GM23338 (cell line): ENCODE results near the gene GPAT2. TPM values are rescaled to one million over a fixed set of nuclear protein-coding genes. Genes with fewer than 3 reads are reported as not detected.

Experiments
- ATAC-seq: fragments of 200-7000 bp; cut with Tn5 transposase; 3 replicates; pipeline ENCODE4 v1.9.1; 2020
- DNase-seq: peaks from one replicate; pipeline ENCODE4 v3.0.0-alpha.2; 2015; ENCODE audit warnings: low spot score
- H2AFZ ChIP-seq: fragments of 200-600 bp; sonication (generic); 2 replicates; pipeline ENCODE4 v1.8.0; 2016; ENCODE audit warnings: antibody characterized with exemption, mild to moderate bottlenecking, moderate library complexity
- H3F3A ChIP-seq: fragments of 200-600 bp; sonication (generic); replicated peaks from 2 replicates; pipeline ENCODE4 v1.8.0; 2017; ENCODE audit warnings: antibody characterized with exemption, mixed run types, low read depth
- H3K27ac ChIP-seq: fragments of 200-600 bp; sonication (generic); 2 replicates; pipeline ENCODE4 v1.6.1; 2016; ENCODE audit warnings: low read depth
- H3K27me3 ChIP-seq: fragments of 200-600 bp; sonication (generic); 2 replicates; pipeline ENCODE4 v1.8.0; 2016; ENCODE audit warnings: mild to moderate bottlenecking, mixed run types, moderate library complexity; ENCODE audit not compliant: insufficient read depth
- H3K36me3 ChIP-seq: fragments of 200-600 bp; sonication (generic); 2 replicates; pipeline ENCODE4 v1.8.0; 2016; ENCODE audit warnings: mild to moderate bottlenecking; ENCODE audit not compliant: insufficient read depth
- H3K4me1 ChIP-seq: fragments of 200-600 bp; sonication (generic); 2 replicates; pipeline ENCODE4 v1.8.0; 2016; ENCODE audit warnings: mild to moderate bottlenecking, moderate library complexity; ENCODE audit not compliant: insufficient read depth
- H3K4me2 ChIP-seq: fragments of 200-600 bp; sonication (generic); 2 replicates; pipeline ENCODE4 v1.7.1; 2017; ENCODE audit warnings: mixed run types
- H3K4me3 ChIP-seq: fragments of 200-600 bp; sonication (generic); 2 replicates; pipeline ENCODE4 v1.6.1; 2016; ENCODE audit warnings: mixed run types
- H3K79me2 ChIP-seq: fragments of 200-600 bp; sonication (generic); replicated peaks from 2 replicates; pipeline ENCODE4 v1.8.0; 2017; ENCODE audit warnings: mild to moderate bottlenecking; ENCODE audit not compliant: insufficient read depth
- H3K9me2 ChIP-seq: fragments of 200-600 bp; sonication (generic); 2 replicates; pipeline ENCODE4 v1.8.0; 2017; ENCODE audit not compliant: insufficient read depth
- H4K20me1 ChIP-seq: fragments of 200-600 bp; sonication (generic); replicated peaks from 2 replicates; pipeline ENCODE4 v1.8.0; 2017; ENCODE audit warnings: mild to moderate bottlenecking; ENCODE audit not compliant: insufficient read depth
- H3K27ac Mint-ChIP-seq: 2 replicates; pipeline ENCODE4 v1.8.0; 2020; ENCODE audit warnings: inconsistent platforms, mild to moderate bottlenecking, moderate library complexity, mixed read lengths
- H3K27me3 Mint-ChIP-seq: 3 replicates; pipeline ENCODE4 v1.8.0; 2022; ENCODE audit warnings: low read depth, mild to moderate bottlenecking, moderate library complexity, mixed read lengths, inconsistent platforms; ENCODE audit not compliant: insufficient read depth, poor library complexity
- H3K36me3 Mint-ChIP-seq: 3 replicates; pipeline ENCODE4 v1.8.0; 2021; ENCODE audit warnings: low read depth, mild to moderate bottlenecking, inconsistent platforms, moderate library complexity, mixed read lengths
- H3K4me1 Mint-ChIP-seq: 3 replicates; pipeline ENCODE4 v1.8.0; 2020; ENCODE audit warnings: mild to moderate bottlenecking, inconsistent platforms, mixed read lengths
- H3K4me3 Mint-ChIP-seq: 3 replicates; pipeline ENCODE4 v1.8.0; 2021; ENCODE audit warnings: moderate library complexity, mild to moderate bottlenecking, inconsistent platforms, mixed read lengths
- H3K9me3 Mint-ChIP-seq: 3 replicates; pipeline ENCODE4 v1.8.0; 2020; ENCODE audit warnings: moderate library complexity, mild to moderate bottlenecking, inconsistent platforms, mixed read lengths
- CREB1 ChIP-seq: fragments of 250-450 bp; sonication (Bioruptor Pico); IDR thresholded peaks from 2 replicates; pipeline ENCODE4 v1.5.0; 2020; ENCODE audit warnings: low read depth, mild to moderate bottlenecking, moderate library complexity
- EZH2 ChIP-seq: fragments of 200-600 bp; sonication (generic); IDR thresholded peaks from one replicate; pipeline ENCODE4 v1.8.0; 2017; ENCODE audit warnings: antibody characterized with exemption, mild to moderate bottlenecking, low read depth; ENCODE audit not compliant: unreplicated experiment
- EZH2phosphoT487 ChIP-seq: fragments of 200-600 bp; sonication (generic); IDR thresholded peaks from one replicate; pipeline ENCODE4 v1.8.1; 2018; ENCODE audit warnings: antibody characterized with exemption; ENCODE audit not compliant: unreplicated experiment
- JUNB ChIP-seq: IDR thresholded peaks from one replicate; pipeline ENCODE4 v1.6.1; 2016; ENCODE audit warnings: antibody characterized with exemption; ENCODE audit not compliant: unreplicated experiment
- POLR2AphosphoS5 ChIP-seq: IDR thresholded peaks from 2 replicates; pipeline ENCODE4 v1.6.1; 2016; ENCODE audit warnings: antibody characterized with exemption, low read depth
- STAT1 ChIP-seq: IDR thresholded peaks from one replicate; pipeline ENCODE4 v1.6.1; 2016; ENCODE audit warnings: antibody characterized with exemption; ENCODE audit not compliant: unreplicated experiment
- ZNF114 ChIP-seq: fragments of 250-450 bp; sonication (Bioruptor Pico); IDR thresholded peaks from 2 replicates; pipeline ENCODE4 v1.5.0; 2020; ENCODE audit warnings: mild to moderate bottlenecking, moderate library complexity
- ZNF331 ChIP-seq: fragments of 250-450 bp; sonication (Bioruptor Pico); IDR thresholded peaks from 2 replicates; pipeline ENCODE4 v1.5.0; 2020; ENCODE audit warnings: low read depth, mild to moderate bottlenecking, moderate library complexity
- polyA plus RNA-seq: library from polyadenylated mRNA; unstranded; fragments of >200 nt; fragmentation: Nextera tagmentation; extraction: Ambion mirVana; gene quantifications from 2 replicates; pipeline ENCODE4 v1.2.1, GENCODE V29; 2016
- total RNA-seq: library from RNA; depleted of rRNA; stranded (reverse); fragments of >200 nt; shearing (Covaris generic); gene quantifications from 2 replicates; pipeline ENCODE4 v1.2.3, GENCODE V29; 2014
- TF ChIP-seq, protein P1 (sequence below): IDR thresholded peaks from one replicate; pipeline ENCODE4 v1.6.1; 2018; ENCODE audit warnings: antibody characterized with exemption; ENCODE audit not compliant: unreplicated experiment
- TF ChIP-seq, protein P2 (sequence below): IDR thresholded peaks from 2 replicates; pipeline ENCODE4 v1.6.1; 2016; ENCODE audit warnings: antibody characterized with exemption
- TF ChIP-seq, protein P3 (sequence below), 2 experiments: fragments of 200-600 bp in 1 of 2; sonication (generic) in 1 of 2; conservative IDR thresholded peaks; 2 replicates each; pipeline versions ENCODE4 v1.5.1 to v1.6.1; 2016 to 2017; ENCODE audit warnings: antibody characterized with exemption in 2 of 2, low read depth in 2 of 2, mild to moderate bottlenecking in 2 of 2, moderate library complexity in 1 of 2
- TF ChIP-seq, protein P4 (sequence below): fragments of 250-450 bp; sonication (Bioruptor Pico); IDR thresholded peaks from 2 replicates; pipeline ENCODE4 v1.5.0; 2020; ENCODE audit warnings: mild to moderate bottlenecking, moderate library complexity

GPAT2 gene
- total and polyA plus RNA-seq, 2 experiments from 2014 or later, result 1.6 to 2.2 TPM

DNA sequence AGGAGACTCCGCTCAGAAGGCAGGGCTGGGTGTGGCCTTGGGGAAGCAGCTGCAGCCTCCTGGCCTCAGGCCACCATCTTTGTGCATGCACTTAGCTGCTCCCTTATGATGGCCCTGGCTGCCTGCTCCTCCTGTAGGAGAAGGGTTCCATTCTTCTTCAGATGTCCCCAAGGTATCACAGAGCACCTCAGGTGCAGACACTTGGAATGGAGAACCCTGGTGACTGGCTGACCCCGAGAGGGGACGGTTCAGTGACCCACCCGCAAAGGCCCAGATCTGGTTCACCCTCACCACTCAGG lies 9.6 kb downstream of the GPAT2 start:
- H3K27me3 Mint-ChIP-seq, result peaks cover 12% of the 10 kb centered on the region
- no peaks in the 10 kb centered on the region for H3K79me2 ChIP-seq

More for the DNA sequence above, 9.6 kb downstream of the GPAT2 start:
- no peak overlapping the region for H3K27ac ChIP-seq
- no peaks in the 10 kb centered on the region for H3K27me3 ChIP-seq
- no peaks in the 10 kb centered on the region for H3F3A ChIP-seq
- no peaks in the 10 kb centered on the region for H3K36me3 ChIP-seq
- Mint-ChIP-seq H3K4me1 (0 out of 3 replicates have a peak, but pooled peaks cover 2% of the 10 kb centered on the region), H3K27ac (no peak overlapping the region), H3K36me3 (no peaks in the 10 kb centered on the region; the same call in 2 of the 3 replicates), H3K9me3 (no peaks in the 10 kb centered on the region), H3K4me3 (no peak overlapping the region)
- H3K4me1 ChIP-seq, result no peaks in the 10 kb centered on the region
- no peaks in the 10 kb centered on the region for H3K9me2 ChIP-seq
- TF ChIP-seq, protein P1, sequence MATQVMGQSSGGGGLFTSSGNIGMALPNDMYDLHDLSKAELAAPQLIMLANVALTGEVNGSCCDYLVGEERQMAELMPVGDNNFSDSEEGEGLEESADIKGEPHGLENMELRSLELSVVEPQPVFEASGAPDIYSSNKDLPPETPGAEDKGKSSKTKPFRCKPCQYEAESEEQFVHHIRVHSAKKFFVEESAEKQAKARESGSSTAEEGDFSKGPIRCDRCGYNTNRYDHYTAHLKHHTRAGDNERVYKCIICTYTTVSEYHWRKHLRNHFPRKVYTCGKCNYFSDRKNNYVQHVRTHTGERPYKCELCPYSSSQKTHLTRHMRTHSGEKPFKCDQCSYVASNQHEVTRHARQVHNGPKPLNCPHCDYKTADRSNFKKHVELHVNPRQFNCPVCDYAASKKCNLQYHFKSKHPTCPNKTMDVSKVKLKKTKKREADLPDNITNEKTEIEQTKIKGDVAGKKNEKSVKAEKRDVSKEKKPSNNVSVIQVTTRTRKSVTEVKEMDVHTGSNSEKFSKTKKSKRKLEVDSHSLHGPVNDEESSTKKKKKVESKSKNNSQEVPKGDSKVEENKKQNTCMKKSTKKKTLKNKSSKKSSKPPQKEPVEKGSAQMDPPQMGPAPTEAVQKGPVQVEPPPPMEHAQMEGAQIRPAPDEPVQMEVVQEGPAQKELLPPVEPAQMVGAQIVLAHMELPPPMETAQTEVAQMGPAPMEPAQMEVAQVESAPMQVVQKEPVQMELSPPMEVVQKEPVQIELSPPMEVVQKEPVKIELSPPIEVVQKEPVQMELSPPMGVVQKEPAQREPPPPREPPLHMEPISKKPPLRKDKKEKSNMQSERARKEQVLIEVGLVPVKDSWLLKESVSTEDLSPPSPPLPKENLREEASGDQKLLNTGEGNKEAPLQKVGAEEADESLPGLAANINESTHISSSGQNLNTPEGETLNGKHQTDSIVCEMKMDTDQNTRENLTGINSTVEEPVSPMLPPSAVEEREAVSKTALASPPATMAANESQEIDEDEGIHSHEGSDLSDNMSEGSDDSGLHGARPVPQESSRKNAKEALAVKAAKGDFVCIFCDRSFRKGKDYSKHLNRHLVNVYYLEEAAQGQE, result no peak
- no peak for TF ChIP-seq POLR2AphosphoS5
- no peak for TF ChIP-seq CREB1 (CRISPR knock-in tag)
- TF ChIP-seq ZNF114 (CRISPR knock-in tag), result no peak
- no peak for TF ChIP-seq EZH2phosphoT487
- TF ChIP-seq, protein P2, sequence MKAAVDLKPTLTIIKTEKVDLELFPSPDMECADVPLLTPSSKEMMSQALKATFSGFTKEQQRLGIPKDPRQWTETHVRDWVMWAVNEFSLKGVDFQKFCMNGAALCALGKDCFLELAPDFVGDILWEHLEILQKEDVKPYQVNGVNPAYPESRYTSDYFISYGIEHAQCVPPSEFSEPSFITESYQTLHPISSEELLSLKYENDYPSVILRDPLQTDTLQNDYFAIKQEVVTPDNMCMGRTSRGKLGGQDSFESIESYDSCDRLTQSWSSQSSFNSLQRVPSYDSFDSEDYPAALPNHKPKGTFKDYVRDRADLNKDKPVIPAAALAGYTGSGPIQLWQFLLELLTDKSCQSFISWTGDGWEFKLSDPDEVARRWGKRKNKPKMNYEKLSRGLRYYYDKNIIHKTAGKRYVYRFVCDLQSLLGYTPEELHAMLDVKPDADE, result no peak
- TF ChIP-seq, protein P3, sequence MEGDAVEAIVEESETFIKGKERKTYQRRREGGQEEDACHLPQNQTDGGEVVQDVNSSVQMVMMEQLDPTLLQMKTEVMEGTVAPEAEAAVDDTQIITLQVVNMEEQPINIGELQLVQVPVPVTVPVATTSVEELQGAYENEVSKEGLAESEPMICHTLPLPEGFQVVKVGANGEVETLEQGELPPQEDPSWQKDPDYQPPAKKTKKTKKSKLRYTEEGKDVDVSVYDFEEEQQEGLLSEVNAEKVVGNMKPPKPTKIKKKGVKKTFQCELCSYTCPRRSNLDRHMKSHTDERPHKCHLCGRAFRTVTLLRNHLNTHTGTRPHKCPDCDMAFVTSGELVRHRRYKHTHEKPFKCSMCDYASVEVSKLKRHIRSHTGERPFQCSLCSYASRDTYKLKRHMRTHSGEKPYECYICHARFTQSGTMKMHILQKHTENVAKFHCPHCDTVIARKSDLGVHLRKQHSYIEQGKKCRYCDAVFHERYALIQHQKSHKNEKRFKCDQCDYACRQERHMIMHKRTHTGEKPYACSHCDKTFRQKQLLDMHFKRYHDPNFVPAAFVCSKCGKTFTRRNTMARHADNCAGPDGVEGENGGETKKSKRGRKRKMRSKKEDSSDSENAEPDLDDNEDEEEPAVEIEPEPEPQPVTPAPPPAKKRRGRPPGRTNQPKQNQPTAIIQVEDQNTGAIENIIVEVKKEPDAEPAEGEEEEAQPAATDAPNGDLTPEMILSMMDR (conservative IDR thresholded peaks at IDR 0.05; ENCODE audit: low read depth in 2 of 2), result no peak
- no peak for TF ChIP-seq EZH2
- TF ChIP-seq JUNB, result no peak
- no peak for TF ChIP-seq STAT1
- TF ChIP-seq, protein P4, sequence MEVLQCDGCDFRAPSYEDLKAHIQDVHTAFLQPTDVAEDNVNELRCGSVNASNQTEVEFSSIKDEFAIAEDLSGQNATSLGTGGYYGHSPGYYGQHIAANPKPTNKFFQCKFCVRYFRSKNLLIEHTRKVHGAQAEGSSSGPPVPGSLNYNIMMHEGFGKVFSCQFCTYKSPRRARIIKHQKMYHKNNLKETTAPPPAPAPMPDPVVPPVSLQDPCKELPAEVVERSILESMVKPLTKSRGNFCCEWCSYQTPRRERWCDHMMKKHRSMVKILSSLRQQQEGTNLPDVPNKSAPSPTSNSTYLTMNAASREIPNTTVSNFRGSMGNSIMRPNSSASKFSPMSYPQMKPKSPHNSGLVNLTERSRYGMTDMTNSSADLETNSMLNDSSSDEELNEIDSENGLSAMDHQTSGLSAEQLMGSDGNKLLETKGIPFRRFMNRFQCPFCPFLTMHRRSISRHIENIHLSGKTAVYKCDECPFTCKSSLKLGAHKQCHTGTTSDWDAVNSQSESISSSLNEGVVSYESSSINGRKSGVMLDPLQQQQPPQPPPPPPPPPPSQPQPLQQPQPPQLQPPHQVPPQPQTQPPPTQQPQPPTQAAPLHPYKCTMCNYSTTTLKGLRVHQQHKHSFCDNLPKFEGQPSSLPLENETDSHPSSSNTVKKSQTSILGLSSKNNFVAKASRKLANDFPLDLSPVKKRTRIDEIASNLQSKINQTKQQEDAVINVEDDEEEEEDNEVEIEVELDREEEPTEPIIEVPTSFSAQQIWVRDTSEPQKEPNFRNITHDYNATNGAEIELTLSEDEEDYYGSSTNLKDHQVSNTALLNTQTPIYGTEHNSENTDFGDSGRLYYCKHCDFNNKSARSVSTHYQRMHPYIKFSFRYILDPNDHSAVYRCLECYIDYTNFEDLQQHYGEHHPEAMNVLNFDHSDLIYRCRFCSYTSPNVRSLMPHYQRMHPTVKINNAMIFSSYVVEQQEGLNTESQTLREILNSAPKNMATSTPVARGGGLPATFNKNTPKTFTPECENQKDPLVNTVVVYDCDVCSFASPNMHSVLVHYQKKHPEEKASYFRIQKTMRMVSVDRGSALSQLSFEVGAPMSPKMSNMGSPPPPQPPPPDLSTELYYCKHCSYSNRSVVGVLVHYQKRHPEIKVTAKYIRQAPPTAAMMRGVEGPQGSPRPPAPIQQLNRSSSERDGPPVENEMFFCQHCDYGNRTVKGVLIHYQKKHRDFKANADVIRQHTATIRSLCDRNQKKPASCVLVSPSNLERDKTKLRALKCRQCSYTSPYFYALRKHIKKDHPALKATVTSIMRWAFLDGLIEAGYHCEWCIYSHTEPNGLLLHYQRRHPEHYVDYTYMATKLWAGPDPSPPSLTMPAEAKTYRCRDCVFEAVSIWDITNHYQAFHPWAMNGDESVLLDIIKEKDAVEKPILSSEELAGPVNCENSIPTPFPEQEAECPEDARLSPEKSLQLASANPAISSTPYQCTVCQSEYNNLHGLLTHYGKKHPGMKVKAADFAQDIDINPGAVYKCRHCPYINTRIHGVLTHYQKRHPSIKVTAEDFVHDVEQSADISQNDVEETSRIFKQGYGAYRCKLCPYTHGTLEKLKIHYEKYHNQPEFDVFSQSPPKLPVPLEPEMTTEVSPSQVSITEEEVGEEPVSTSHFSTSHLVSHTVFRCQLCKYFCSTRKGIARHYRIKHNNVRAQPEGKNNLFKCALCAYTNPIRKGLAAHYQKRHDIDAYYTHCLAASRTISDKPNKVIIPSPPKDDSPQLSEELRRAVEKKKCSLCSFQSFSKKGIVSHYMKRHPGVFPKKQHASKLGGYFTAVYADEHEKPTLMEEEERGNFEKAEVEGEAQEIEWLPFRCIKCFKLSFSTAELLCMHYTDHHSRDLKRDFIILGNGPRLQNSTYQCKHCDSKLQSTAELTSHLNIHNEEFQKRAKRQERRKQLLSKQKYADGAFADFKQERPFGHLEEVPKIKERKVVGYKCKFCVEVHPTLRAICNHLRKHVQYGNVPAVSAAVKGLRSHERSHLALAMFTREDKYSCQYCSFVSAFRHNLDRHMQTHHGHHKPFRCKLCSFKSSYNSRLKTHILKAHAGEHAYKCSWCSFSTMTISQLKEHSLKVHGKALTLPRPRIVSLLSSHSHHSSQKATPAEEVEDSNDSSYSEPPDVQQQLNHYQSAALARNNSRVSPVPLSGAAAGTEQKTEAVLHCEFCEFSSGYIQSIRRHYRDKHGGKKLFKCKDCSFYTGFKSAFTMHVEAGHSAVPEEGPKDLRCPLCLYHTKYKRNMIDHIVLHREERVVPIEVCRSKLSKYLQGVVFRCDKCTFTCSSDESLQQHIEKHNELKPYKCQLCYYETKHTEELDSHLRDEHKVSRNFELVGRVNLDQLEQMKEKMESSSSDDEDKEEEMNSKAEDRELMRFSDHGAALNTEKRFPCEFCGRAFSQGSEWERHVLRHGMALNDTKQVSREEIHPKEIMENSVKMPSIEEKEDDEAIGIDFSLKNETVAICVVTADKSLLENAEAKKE, result no peak
- no peak for TF ChIP-seq ZNF331 (CRISPR knock-in tag)
- H4K20me1 ChIP-seq, result no peaks in the 10 kb centered on the region
- no peak overlapping the region for H2AFZ ChIP-seq
- H3K4me3 ChIP-seq, result no peak overlapping the region
- H3K4me2 ChIP-seq, result no peak overlapping the region
- ATAC-seq (no peak), DNase-seq (no peak)
